ENCODE measurements around the gene GINS2.
A peak's percentile ranks its signal among the peaks of the same experiment; 100 is the strongest.

GINS2 gene

GRCh38 chr16:85641305-85641704 is 47.4 kb downstream of the GINS2 start:
- no peaks in the 10 kb centered on the region for H3K9me3 ChIP-seq (ENCODE audit: severe bottlenecking)
- no peaks in the 10 kb centered on the region for H3K27me3 ChIP-seq (ENCODE audit: insufficient read depth, low read depth, severe bottlenecking)
- no peak overlapping the region for H3K27ac ChIP-seq
- no peak for TF ChIP-seq CTCF (IDR thresholded peaks at IDR 0.05; ENCODE audit: low read depth, low read length)
- H3K36me3 ChIP-seq = peaks cover 33% of the 10 kb centered on the region
- no peak for DNase-seq
- no peak overlapping the region for H3K4me3 ChIP-seq (ENCODE audit: low read depth, low read length)

GRCh38 chr16:85640585-85640984 is 48.2 kb downstream of the GINS2 start:
- Histone ChIP-seq H3K36me3 (peaks cover 39% of the 10 kb centered on the region), H3K4me3 (ENCODE audit: low read depth, low read length) (no peak overlapping the region), H3K27ac (peak overlapping the region; percentile 18; the same call in 1 of the 2 replicates), H3K9me3 (ENCODE audit: severe bottlenecking) (no peaks in the 10 kb centered on the region), H3K27me3 (ENCODE audit: insufficient read depth, low read depth, severe bottlenecking) (no peaks in the 10 kb centered on the region)
- DNase-seq = no peak
- no peak for TF ChIP-seq CTCF (IDR thresholded peaks at IDR 0.05; ENCODE audit: low read depth, low read length)

GRCh38 chr16:85640254-85640558 is 48.5 kb downstream of the GINS2 start:
- H3K4me3 ChIP-seq (ENCODE audit: low read depth, low read length) = no peak overlapping the region
- no peaks in the 10 kb centered on the region for H3K27me3 ChIP-seq (ENCODE audit: insufficient read depth, low read depth, severe bottlenecking)
- H3K27ac ChIP-seq = peak overlapping the region; percentile 18; the same call in 1 of the 2 replicates
- TF ChIP-seq CTCF (IDR thresholded peaks at IDR 0.05; ENCODE audit: low read depth, low read length) = no peak
- peaks cover 43% of the 10 kb centered on the region for H3K36me3 ChIP-seq
- DNase-seq = no peak
- H3K9me3 ChIP-seq (ENCODE audit: severe bottlenecking) = no peaks in the 10 kb centered on the region

- DNase-seq = no peak
- no peak for TF ChIP-seq CTCF (IDR thresholded peaks at IDR 0.05; ENCODE audit: low read depth, low read length)
- Histone ChIP-seq H3K36me3 (peaks cover 46% of the 10 kb centered on the region), H3K27me3 (ENCODE audit: insufficient read depth, low read depth, severe bottlenecking) (no peaks in the 10 kb centered on the region), H3K9me3 (ENCODE audit: severe bottlenecking) (no peaks in the 10 kb centered on the region), H3K27ac (peak overlapping the region; percentile 24; the same call in 1 of the 2 replicates), H3K4me3 (ENCODE audit: low read depth, low read length) (no peak overlapping the region)
Measured at GRCh38 chr16:85639529-85640253, 49.1 kb downstream of the GINS2 start.

- no peak for TF ChIP-seq CTCF (IDR thresholded peaks at IDR 0.05; ENCODE audit: low read depth, low read length)
- Histone ChIP-seq H3K4me3 (ENCODE audit: low read depth, low read length) (no peak overlapping the region), H3K36me3 (peaks cover 53% of the 10 kb centered on the region), H3K9me3 (ENCODE audit: severe bottlenecking) (no peaks in the 10 kb centered on the region), H3K27me3 (ENCODE audit: insufficient read depth, low read depth, severe bottlenecking) (no peaks in the 10 kb centered on the region), H3K27ac (peak overlapping the region; percentile 24; the same call in 1 of the 2 replicates)
- DNase-seq = no peak
Measured at GRCh38 chr16:85638695-85639409, 49.9 kb downstream of the GINS2 start.

All from WERI-Rb-1 (cell line).